ENCODE results near the gene GMPPA.

DNA sequence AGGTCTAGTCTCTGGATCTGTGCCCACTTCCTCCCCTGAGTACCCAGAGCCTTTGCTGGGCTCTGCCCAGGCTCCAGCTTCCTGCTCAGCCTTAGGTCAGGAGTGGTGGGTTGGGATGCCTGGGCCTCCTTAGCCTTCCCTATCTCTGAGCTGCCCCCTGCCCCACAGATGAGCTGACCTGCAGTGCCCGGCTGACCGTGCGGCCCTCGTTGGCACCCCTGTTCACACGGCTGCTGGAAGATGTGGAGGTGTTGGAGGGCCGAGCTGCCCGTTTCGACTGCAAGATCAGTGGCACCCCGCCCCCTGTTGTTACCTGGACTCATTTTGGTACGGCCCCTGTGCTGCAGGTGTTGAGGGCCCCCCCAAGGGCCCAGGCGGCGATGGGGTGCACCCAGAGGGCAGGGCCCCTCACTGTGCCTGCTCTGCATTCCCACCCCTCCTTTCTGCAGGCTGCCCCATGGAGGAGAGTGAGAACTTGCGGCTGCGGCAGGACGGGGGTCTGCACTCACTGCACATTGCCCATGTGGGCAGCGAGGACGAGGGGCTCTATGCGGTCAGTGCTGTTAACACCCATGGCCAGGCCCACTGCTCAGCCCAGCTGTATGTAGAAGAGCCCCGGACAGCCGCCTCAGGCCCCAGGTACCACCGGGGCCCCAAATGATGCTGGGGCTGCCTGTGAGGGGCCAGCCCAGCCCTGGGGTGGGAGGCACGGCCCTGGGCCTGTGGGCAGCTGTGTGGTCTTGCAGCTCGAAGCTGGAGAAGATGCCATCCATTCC is 30.1 kb upstream of the GMPPA start:
- TF ChIP-seq, protein P1, sequence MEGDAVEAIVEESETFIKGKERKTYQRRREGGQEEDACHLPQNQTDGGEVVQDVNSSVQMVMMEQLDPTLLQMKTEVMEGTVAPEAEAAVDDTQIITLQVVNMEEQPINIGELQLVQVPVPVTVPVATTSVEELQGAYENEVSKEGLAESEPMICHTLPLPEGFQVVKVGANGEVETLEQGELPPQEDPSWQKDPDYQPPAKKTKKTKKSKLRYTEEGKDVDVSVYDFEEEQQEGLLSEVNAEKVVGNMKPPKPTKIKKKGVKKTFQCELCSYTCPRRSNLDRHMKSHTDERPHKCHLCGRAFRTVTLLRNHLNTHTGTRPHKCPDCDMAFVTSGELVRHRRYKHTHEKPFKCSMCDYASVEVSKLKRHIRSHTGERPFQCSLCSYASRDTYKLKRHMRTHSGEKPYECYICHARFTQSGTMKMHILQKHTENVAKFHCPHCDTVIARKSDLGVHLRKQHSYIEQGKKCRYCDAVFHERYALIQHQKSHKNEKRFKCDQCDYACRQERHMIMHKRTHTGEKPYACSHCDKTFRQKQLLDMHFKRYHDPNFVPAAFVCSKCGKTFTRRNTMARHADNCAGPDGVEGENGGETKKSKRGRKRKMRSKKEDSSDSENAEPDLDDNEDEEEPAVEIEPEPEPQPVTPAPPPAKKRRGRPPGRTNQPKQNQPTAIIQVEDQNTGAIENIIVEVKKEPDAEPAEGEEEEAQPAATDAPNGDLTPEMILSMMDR (optimal IDR thresholded peaks at IDR 0.05 in 1 of 3, IDR thresholded peaks at IDR 0.05 in 1 of 3, conservative IDR thresholded peaks at IDR 0.05 in 1 of 3; ENCODE audit: extremely low read depth in 1 of 3, insufficient read depth in 2 of 3, low read length in 3 of 3), result no peak
- no peak for TF ChIP-seq EZH2 (IDR thresholded peaks at IDR 0.05; ENCODE audit: low read length)
